Liver (tissue), 9 donors: ENCODE measurements around the gene IGF1R. TPM values are rescaled to one million over a fixed set of nuclear protein-coding genes. Genes with fewer than 3 reads are reported as not detected.

ENCODE experiments used
- DNase-seq: peaks from one replicate; pipeline ENCODE4 v3.0.0-alpha.2; 2017; ENCODE audit warnings: low spot score
- H3K27ac ChIP-seq, 2 donors: one replicate each; pipeline ENCODE4 v1.7.0; 2013; ENCODE audit warnings: inconsistent platforms in 2 of 2, low read length in 2 of 2, control low read depth in 1 of 2, low read depth in 1 of 2, mild to moderate bottlenecking in 1 of 2
- H3K27me3 ChIP-seq, 4 donors: one replicate each; pipeline versions ENCODE4 v1.6.1 to v1.7.0; 2013; ENCODE audit warnings: low read length in 3 of 4, inconsistent platforms in 1 of 4, mild to moderate bottlenecking in 1 of 4, moderate library complexity in 1 of 4; ENCODE audit not compliant: control insufficient read depth in 4 of 4, insufficient read depth in 4 of 4
- H3K36me3 ChIP-seq, 4 donors: one replicate each; pipeline versions ENCODE4 v1.6.1 to v1.7.0; 2013; ENCODE audit warnings: low read length in 3 of 4, mild to moderate bottlenecking in 3 of 4, low read depth in 1 of 4, moderate library complexity in 1 of 4; ENCODE audit not compliant: control insufficient read depth in 4 of 4, insufficient read depth in 3 of 4
- H3K4me1 ChIP-seq, 4 donors: one replicate each; pipeline versions ENCODE4 v1.6.1 to v1.7.0; 2013; ENCODE audit warnings: low read length in 3 of 4, mild to moderate bottlenecking in 3 of 4, moderate library complexity in 1 of 4; ENCODE audit not compliant: control insufficient read depth in 4 of 4, insufficient read depth in 4 of 4
- H3K4me3 ChIP-seq, 3 donors: one replicate each; pipeline versions ENCODE4 v1.6.1 to v1.7.0; 2013; ENCODE audit warnings: low read length in 3 of 3, control low read depth in 1 of 3, low read depth in 1 of 3, mild to moderate bottlenecking in 1 of 3
- H3K9ac ChIP-seq, 2 donors: one replicate each; pipeline ENCODE4 v1.7.0; 2013; ENCODE audit warnings: low read length in 2 of 2, mild to moderate bottlenecking in 2 of 2, moderate library complexity in 2 of 2, control low read depth in 1 of 2, low read depth in 1 of 2
- H3K9me3 ChIP-seq, 4 donors: one replicate each; pipeline versions ENCODE4 v1.6.1 to v1.7.0; 2013; ENCODE audit warnings: low read length in 3 of 4; ENCODE audit not compliant: control insufficient read depth in 4 of 4
- CTCF ChIP-seq: fragments of 150-350 bp; IDR thresholded peaks from 2 replicates; pipeline ENCODE4 v1.5.1; 2017; ENCODE audit warnings: improper control_type of control experiment, low read depth, low read length; ENCODE audit not compliant: missing input control
- EGR1 ChIP-seq, 2 donors: IDR thresholded peaks; 2 replicates each; pipeline ENCODE4 v1.6.1; 2016 to 2018; ENCODE audit warnings: antibody characterized with exemption in 2 of 2, low read depth in 2 of 2
- FOXA1 ChIP-seq: IDR thresholded peaks from 2 replicates; pipeline ENCODE4 v1.6.1; 2016; ENCODE audit warnings: antibody characterized with exemption
- RAD21 ChIP-seq, 2 donors: IDR thresholded peaks; 2 replicates each; pipeline ENCODE4 v1.6.1; 2016; ENCODE audit warnings: antibody characterized with exemption in 2 of 2, mild to moderate bottlenecking in 2 of 2
- SP1 ChIP-seq: IDR thresholded peaks from 2 replicates; pipeline ENCODE4 v1.6.1; 2018; ENCODE audit warnings: antibody characterized with exemption, mild to moderate bottlenecking
- TAF1 ChIP-seq: conservative IDR thresholded peaks from 2 replicates; pipeline ENCODE4 v1.6.1; 2016; ENCODE audit warnings: antibody characterized with exemption, mild to moderate bottlenecking
- WGBS: extraction: QIAGEN DNeasy Blood & Tissue Kit; methylation state at CpG from one replicate; pipeline ENCODE4 v1.1.7; 2013; 5-methylcytosine and 5-hydroxymethylcytosine counted together
- polyA plus RNA-seq, 2 donors: library from polyadenylated mRNA; stranded (reverse) in 1 of 2; unstranded in 1 of 2; fragments of 200-250 nt in 1 of 2; fragments of >200 nt in 1 of 2; fragmentation: Nextera tagmentation in 1 of 2; extraction: Ambion mirVana in 1 of 2; gene quantifications; one replicate each; pipeline versions ENCODE4 v1.2.1 to v1.2.3, GENCODE V29; 2013 to 2015
- total RNA-seq, 2 donors: library from RNA; depleted of rRNA; stranded (reverse); fragments of >200 nt; gene quantifications; one replicate each; pipeline ENCODE4 v1.2.3, GENCODE V29; 2014
- donor health status: healthy.
- donor health status: healthy.
- donor health status: healthy.
- donor health status: healthy.
- donor health status: healthy.

IGF1R gene
- total and polyA plus RNA-seq, 4 donors, result 0.69 to 10.3 (median 3.2) TPM

- H3K36me3 ChIP-seq, result no peaks in the 10 kb centered on the region
- peak overlapping the region; percentile 57 to 68 for H3K27ac ChIP-seq
- no peak for TF ChIP-seq FOXA1
- H3K4me3 ChIP-seq, result peak overlapping the region; percentile 35 to 92 (median 61)
- peaks cover 0 to 10% (median 6%) of the 10 kb centered on the region in 4 donors for H3K27me3 ChIP-seq
- H3K9me3 ChIP-seq, result peaks cover 0 to 5% (median 0%) of the 10 kb centered on the region in 4 donors
- peak overlapping the region in 1 of 2 donors; percentile 38 for H3K9ac ChIP-seq
- peak; percentile 62 for DNase-seq
- H3K4me1 ChIP-seq, result peaks cover 4 to 34% (median 11%) of the 10 kb centered on the region in 4 donors
- 1% methylated on average over 121 of the region's 121 CpGs for WGBS
These were observed 524 bp downstream of the IGF1R start for GRCh38 chr15:98648654-98649471.

GRCh38 chr15:98649472-98650416 lies 1.4 kb downstream of the IGF1R start:
- H3K4me3 ChIP-seq, result peak overlapping the region in 2 of 3 donors; percentile 0 to 92
- TF ChIP-seq EGR1 (IDR thresholded peaks at IDR 0.05; ENCODE audit: low read depth in 2 of 2), result no peak
- TF ChIP-seq TAF1, result no peak
- WGBS, result 2% methylated on average over 94 of the region's 94 CpGs
- peak overlapping the region; percentile 41 to 61 for H3K27ac ChIP-seq
- H3K9ac ChIP-seq, result peak overlapping the region in 1 of 2 donors; percentile 38
- peaks cover 0 to 10% (median 6%) of the 10 kb centered on the region in 4 donors for H3K27me3 ChIP-seq
- H3K36me3 ChIP-seq, result no peaks in the 10 kb centered on the region
- peak; percentile 58 for DNase-seq
- peaks cover 0 to 5% (median 0%) of the 10 kb centered on the region in 4 donors for H3K9me3 ChIP-seq
- peaks cover 4 to 34% (median 11%) of the 10 kb centered on the region in 4 donors for H3K4me1 ChIP-seq

GRCh38 chr15:98650417-98651035 lies 2.2 kb downstream of the IGF1R start:
- H3K9me3 ChIP-seq, result peaks cover 0 to 5% (median 0%) of the 10 kb centered on the region in 4 donors
- peak overlapping the region; percentile 8 to 27 for H3K9ac ChIP-seq
- peak overlapping the region in 2 of 3 donors; percentile 37 to 92 for H3K4me3 ChIP-seq
- WGBS, result 5% methylated on average over 51 of the region's 51 CpGs
- H3K4me1 ChIP-seq, result peaks cover 4 to 34% (median 11%) of the 10 kb centered on the region in 4 donors
- peaks cover 0 to 10% (median 6%) of the 10 kb centered on the region in 4 donors for H3K27me3 ChIP-seq
- H3K27ac ChIP-seq, result peak overlapping the region; percentile 41 to 61
- DNase-seq, result peak; percentile 44
- H3K36me3 ChIP-seq, result no peaks in the 10 kb centered on the region
- TF ChIP-seq CTCF (no peak), SP1 (no peak), RAD21 (IDR thresholded peaks at IDR 0.05) (no peak)
